Stimulated activated CD8-positive, alpha-beta memory T cell treated with anti-CD3 and anti-CD28 coated beads, Interleukin-15, amount 100 ng/mL, for 1 hour (primary cell): ENCODE data around the gene LRRC70.

Experiments used
- DNase-seq: peaks from one replicate; pipeline ENCODE4 v3.0.0-alpha.2; 2020; ENCODE audit warnings: low read depth

Gene LRRC70

GRCh38 chr5:62575066-62575465 is 3.6 kb upstream of the LRRC70 start:
- no peak for DNase-seq

- DNase-seq, result no peak
Measured at GRCh38 chr5:62575489-62575888, 3.1 kb upstream of the LRRC70 start.

GRCh38 chr5:62576570-62577170 is 1.9 kb upstream of the LRRC70 start:
- DNase-seq, result no peak

- no peak for DNase-seq
Measured at GRCh38 chr5:62577488-62577887, 1.1 kb upstream of the LRRC70 start.

GRCh38 chr5:62579761-62580160 is 1.1 kb downstream of the LRRC70 start:
- no peak for DNase-seq

- no peak for DNase-seq
Measured at GRCh38 chr5:62581836-62582597, 3.4 kb downstream of the LRRC70 start.

- DNase-seq, result no peak
Measured at GRCh38 chr5:62584391-62584790, 5.8 kb downstream of the LRRC70 start.

- no peak for DNase-seq
Measured at GRCh38 chr5:62585306-62585705, 6.7 kb downstream of the LRRC70 start.

- DNase-seq, result no peak
Measured at GRCh38 chr5:62585751-62586150, 7.1 kb downstream of the LRRC70 start.

- no peak for DNase-seq
Measured at GRCh38 chr5:62587737-62588136, 9.1 kb downstream of the LRRC70 start.

- DNase-seq, result no peak
Measured at GRCh38 chr5:62588668-62589067, 10.0 kb downstream of the LRRC70 start.

GRCh38 chr5:62589504-62589903 is 10.9 kb downstream of the LRRC70 start:
- no peak for DNase-seq

GRCh38 chr5:62590387-62590786 is 11.8 kb downstream of the LRRC70 start:
- no peak for DNase-seq

- DNase-seq, result no peak
Measured at GRCh38 chr5:62592558-62592957, 13.9 kb downstream of the LRRC70 start.

GRCh38 chr5:62593331-62593730 is 14.7 kb downstream of the LRRC70 start:
- no peak for DNase-seq

- no peak for DNase-seq
Measured at GRCh38 chr5:62594364-62594984, 15.9 kb downstream of the LRRC70 start.

- no peak for DNase-seq
Measured at GRCh38 chr5:62596096-62596495, 17.5 kb downstream of the LRRC70 start.

- DNase-seq, result no peak
Measured at GRCh38 chr5:62596691-62597090, 18.1 kb downstream of the LRRC70 start.

GRCh38 chr5:62597314-62597713 is 18.7 kb downstream of the LRRC70 start:
- no peak for DNase-seq

- DNase-seq, result no peak
Measured at GRCh38 chr5:62600560-62601252, 22.1 kb downstream of the LRRC70 start.

- DNase-seq, result no peak
Measured at GRCh38 chr5:62603934-62604333, 25.3 kb downstream of the LRRC70 start.

- DNase-seq, result no peak
Measured at GRCh38 chr5:62605638-62606037, 27.0 kb downstream of the LRRC70 start.

GRCh38 chr5:62606878-62607277 is 28.3 kb downstream of the LRRC70 start:
- DNase-seq, result no peak
